ENCODE results near the gene PRG2.

Gene PRG2

GRCh38 chr11:57394203-57394965 is 3.9 kb upstream of the PRG2 start:
- Mint-ChIP-seq H3K4me3 (no peak overlapping the region), H3K9me3 (no peaks in the 10 kb centered on the region), H3K4me1 (ENCODE audit: low read depth) (no peaks in the 10 kb centered on the region), H3K27me3 (peaks cover 4% of the 10 kb centered on the region), H3K27ac (no peak overlapping the region), H3K36me3 (ENCODE audit: low read depth) (no peaks in the 10 kb centered on the region)

GRCh38 chr11:57392763-57393105 is 2.3 kb upstream of the PRG2 start:
- Mint-ChIP-seq H3K27ac (no peak overlapping the region), H3K9me3 (no peaks in the 10 kb centered on the region), H3K27me3 (peaks cover 4% of the 10 kb centered on the region), H3K4me1 (ENCODE audit: low read depth) (no peaks in the 10 kb centered on the region), H3K4me3 (no peak overlapping the region), H3K36me3 (ENCODE audit: low read depth) (no peaks in the 10 kb centered on the region)

- H3K36me3 Mint-ChIP-seq (ENCODE audit: low read depth) = no peaks in the 10 kb centered on the region
- no peak overlapping the region for H3K27ac Mint-ChIP-seq
- H3K27me3 Mint-ChIP-seq = peaks cover 4% of the 10 kb centered on the region
Measured at GRCh38 chr11:57392066-57392762, 1.8 kb upstream of the PRG2 start.

GRCh38 chr11:57391539-57391938 is 1.1 kb upstream of the PRG2 start:
- Mint-ChIP-seq H3K4me1 (ENCODE audit: low read depth) (no peaks in the 10 kb centered on the region), H3K27ac (no peak overlapping the region), H3K36me3 (ENCODE audit: low read depth) (no peaks in the 10 kb centered on the region), H3K27me3 (peaks cover 4% of the 10 kb centered on the region), H3K9me3 (no peaks in the 10 kb centered on the region), H3K4me3 (no peak overlapping the region)

More at GRCh38 chr11:57392066-57392762, 1.8 kb upstream of the PRG2 start:
- Mint-ChIP-seq H3K4me3 (no peak overlapping the region), H3K4me1 (ENCODE audit: low read depth) (no peaks in the 10 kb centered on the region), H3K9me3 (no peaks in the 10 kb centered on the region)

- Mint-ChIP-seq H3K36me3 (ENCODE audit: low read depth) (no peaks in the 10 kb centered on the region), H3K27me3 (peaks cover 4% of the 10 kb centered on the region), H3K9me3 (no peaks in the 10 kb centered on the region), H3K27ac (no peak overlapping the region), H3K4me1 (ENCODE audit: low read depth) (no peaks in the 10 kb centered on the region), H3K4me3 (no peak overlapping the region)
Measured at GRCh38 chr11:57391111-57391510, 661 bp upstream of the PRG2 start.

GRCh38 chr11:57387289-57388030 is 3.0 kb downstream of the PRG2 start:
- Mint-ChIP-seq H3K9me3 (no peaks in the 10 kb centered on the region), H3K27me3 (peaks cover 4% of the 10 kb centered on the region), H3K27ac (no peak overlapping the region), H3K4me3 (no peak overlapping the region), H3K36me3 (ENCODE audit: low read depth) (no peaks in the 10 kb centered on the region), H3K4me1 (ENCODE audit: low read depth) (no peaks in the 10 kb centered on the region)

- no peak overlapping the region for H3K4me3 Mint-ChIP-seq
- H3K4me1 Mint-ChIP-seq (ENCODE audit: low read depth) = no peaks in the 10 kb centered on the region
- no peaks in the 10 kb centered on the region for H3K36me3 Mint-ChIP-seq (ENCODE audit: low read depth)
- no peak overlapping the region for H3K27ac Mint-ChIP-seq
- peaks cover 4% of the 10 kb centered on the region for H3K27me3 Mint-ChIP-seq
- H3K9me3 Mint-ChIP-seq = no peaks in the 10 kb centered on the region
Measured at GRCh38 chr11:57386178-57386940, 4.1 kb downstream of the PRG2 start.

GRCh38 chr11:57380975-57381374 is 9.5 kb downstream of the PRG2 start, which contains the start of gene PRG3:
PRG3 (minus strand) TSS chr11:57381150; CDS start chr11:57380708, 442 bp downstream.
- peaks cover 16% of the 10 kb centered on the region for H3K27me3 Mint-ChIP-seq
- H3K36me3 Mint-ChIP-seq (ENCODE audit: low read depth) = no peaks in the 10 kb centered on the region
- H3K9me3 Mint-ChIP-seq = no peaks in the 10 kb centered on the region
- no peak within 1 kb of the TSS for H3K4me3 Mint-ChIP-seq
- H3K27ac Mint-ChIP-seq = no peak within 1 kb of the TSS
- no peaks in the 10 kb centered on the region for H3K4me1 Mint-ChIP-seq (ENCODE audit: low read depth)

- peaks cover 16% of the 10 kb centered on the region for H3K27me3 Mint-ChIP-seq
- no peaks in the 10 kb centered on the region for H3K36me3 Mint-ChIP-seq (ENCODE audit: low read depth)
- no peak overlapping the region for H3K4me3 Mint-ChIP-seq
Measured at GRCh38 chr11:57379732-57380131, 10.7 kb downstream of the PRG2 start.

GRCh38 chr11:57378186-57378585 is 12.3 kb downstream of the PRG2 start:
- Mint-ChIP-seq H3K9me3 (no peaks in the 10 kb centered on the region), H3K27ac (no peak overlapping the region), H3K4me1 (ENCODE audit: low read depth) (no peaks in the 10 kb centered on the region), H3K36me3 (ENCODE audit: low read depth) (no peaks in the 10 kb centered on the region), H3K4me3 (no peak overlapping the region), H3K27me3 (peaks cover 16% of the 10 kb centered on the region)

More at GRCh38 chr11:57379732-57380131, 10.7 kb downstream of the PRG2 start:
- Mint-ChIP-seq H3K4me1 (ENCODE audit: low read depth) (no peaks in the 10 kb centered on the region), H3K9me3 (no peaks in the 10 kb centered on the region), H3K27ac (no peak overlapping the region)

- Mint-ChIP-seq H3K4me1 (ENCODE audit: low read depth) (no peaks in the 10 kb centered on the region), H3K27ac (no peak overlapping the region), H3K27me3 (peaks cover 16% of the 10 kb centered on the region), H3K4me3 (no peak overlapping the region), H3K36me3 (ENCODE audit: low read depth) (no peaks in the 10 kb centered on the region), H3K9me3 (no peaks in the 10 kb centered on the region)
Measured at GRCh38 chr11:57377107-57377506, 13.3 kb downstream of the PRG2 start.

GRCh38 chr11:57376095-57377090 is 14.1 kb downstream of the PRG2 start:
- Mint-ChIP-seq H3K36me3 (ENCODE audit: low read depth) (no peaks in the 10 kb centered on the region), H3K4me3 (no peak overlapping the region), H3K27ac (no peak overlapping the region), H3K4me1 (ENCODE audit: low read depth) (no peaks in the 10 kb centered on the region), H3K27me3 (peaks cover 16% of the 10 kb centered on the region), H3K9me3 (no peaks in the 10 kb centered on the region)

GRCh38 chr11:57375490-57375889 is 15.0 kb downstream of the PRG2 start:
- no peak overlapping the region for H3K27ac Mint-ChIP-seq
- H3K27me3 Mint-ChIP-seq = peaks cover 16% of the 10 kb centered on the region
- no peaks in the 10 kb centered on the region for H3K36me3 Mint-ChIP-seq (ENCODE audit: low read depth)
- H3K4me3 Mint-ChIP-seq = no peak overlapping the region
- H3K4me1 Mint-ChIP-seq (ENCODE audit: low read depth) = no peaks in the 10 kb centered on the region
- no peaks in the 10 kb centered on the region for H3K9me3 Mint-ChIP-seq

GRCh38 chr11:57374966-57375365 is 15.5 kb downstream of the PRG2 start:
- H3K27ac Mint-ChIP-seq = no peak overlapping the region
- peaks cover 16% of the 10 kb centered on the region for H3K27me3 Mint-ChIP-seq
- H3K36me3 Mint-ChIP-seq (ENCODE audit: low read depth) = no peaks in the 10 kb centered on the region
- no peaks in the 10 kb centered on the region for H3K4me1 Mint-ChIP-seq (ENCODE audit: low read depth)
- H3K4me3 Mint-ChIP-seq = no peak overlapping the region
- H3K9me3 Mint-ChIP-seq = no peaks in the 10 kb centered on the region

Measured in stimulated activated naive CD8-positive, alpha-beta T cell treated with anti-CD3 and anti-CD28 coated beads, Interleukin-15, Interleukin-2, amounts not matched to agents 100 ng/mL and 50 ng/mL, for 24 hours (primary cell).